Keratinocyte (primary cell): ENCODE measurements around the gene CASQ1. TPM values are rescaled to one million over a fixed set of nuclear protein-coding genes. Genes with fewer than 3 reads are reported as not detected.

ENCODE experiments used
- DNase-seq: peaks from one replicate; pipeline ENCODE4 v3.0.0-alpha.2; 2011; ENCODE audit warnings: low read depth, missing footprints, low spot score
- FAIRE-seq: peaks from 2 replicates; lab custom pipeline; 2011; peaks lifted over from hg19 to GRCh38; lab: Jason Lieb, UNC
- H2AFZ ChIP-seq: 2 replicates; pipeline ENCODE4 v1.6.0; 2012; ENCODE audit warnings: low read length, control low read depth, inconsistent platforms; ENCODE audit not compliant: control insufficient read depth
- H3K27ac ChIP-seq: 2 replicates; pipeline ENCODE4 v1.5.1; 2011; ENCODE audit warnings: low read length; ENCODE audit not compliant: control insufficient read depth, insufficient read depth
- H3K27me3 ChIP-seq: 3 replicates; pipeline ENCODE4 v1.6.0; 2011; ENCODE audit warnings: low read length; ENCODE audit not compliant: control insufficient read depth, insufficient read depth; ENCODE audit errors: extremely low read depth
- H3K36me3 ChIP-seq, 2 experiments: 2 replicates in 1 of 2; 3 replicates in 1 of 2; pipeline ENCODE4 v1.5.1; 2011; ENCODE audit warnings: low read length in 2 of 2, mild to moderate bottlenecking in 1 of 2; ENCODE audit not compliant: control insufficient read depth in 2 of 2, insufficient read depth in 2 of 2; ENCODE audit errors: extremely low read depth in 1 of 2
- H3K4me1 ChIP-seq: 3 replicates; pipeline ENCODE4 v1.5.1; 2011; ENCODE audit warnings: low read length; ENCODE audit not compliant: control insufficient read depth, insufficient read depth; ENCODE audit errors: extremely low read depth
- H3K4me2 ChIP-seq: 3 replicates; pipeline ENCODE4 v1.6.0; 2011; ENCODE audit warnings: low read depth, low read length; ENCODE audit not compliant: control insufficient read depth, insufficient read depth; ENCODE audit errors: extremely low read depth
- H3K4me3 ChIP-seq, 3 experiments: fragments of 200-600 bp in 1 of 3; sonication (generic) in 1 of 3; 2 replicates in 2 of 3; 3 replicates in 1 of 3; pipeline ENCODE4 v1.5.1; 2011 to 2016; ENCODE audit warnings: low read length in 3 of 3, mild to moderate bottlenecking in 3 of 3, control low read depth in 2 of 3, inconsistent platforms in 1 of 3, low read depth in 1 of 3, mixed read lengths in 1 of 3, mixed run types in 1 of 3, moderate library complexity in 1 of 3; ENCODE audit not compliant: control insufficient read depth in 2 of 3, insufficient read depth in 2 of 3; ENCODE audit errors: extremely low read depth in 1 of 3
- H3K79me2 ChIP-seq: 2 replicates; pipeline ENCODE4 v1.6.0; 2012; ENCODE audit warnings: low read length; ENCODE audit not compliant: control insufficient read depth, insufficient read depth
- H3K9ac ChIP-seq: 3 replicates; pipeline ENCODE4 v1.6.0; 2011; ENCODE audit warnings: low read length; ENCODE audit not compliant: control insufficient read depth, insufficient read depth; ENCODE audit errors: extremely low read depth
- H3K9me1 ChIP-seq: 3 replicates; pipeline ENCODE4 v1.6.0; 2011; ENCODE audit warnings: low read length; ENCODE audit not compliant: control insufficient read depth, insufficient read depth; ENCODE audit errors: extremely low read depth
- H3K9me3 ChIP-seq: 2 replicates; pipeline ENCODE4 v1.5.1; 2012; ENCODE audit warnings: low read depth, low read length; ENCODE audit not compliant: control insufficient read depth
- H4K20me1 ChIP-seq: 3 replicates; pipeline ENCODE4 v1.6.0; 2011; ENCODE audit warnings: low read length; ENCODE audit not compliant: control insufficient read depth, insufficient read depth; ENCODE audit errors: extremely low read depth
- CTCF ChIP-seq, 3 experiments: IDR thresholded peaks in 1 of 3; conservative IDR thresholded peaks in 1 of 3; optimal IDR thresholded peaks in 1 of 3; 2 replicates in 2 of 3; 3 replicates in 1 of 3; pipeline versions ENCODE3 to v1.5.1; 2011; ENCODE audit warnings: low read length in 3 of 3, mild to moderate bottlenecking in 3 of 3, moderate library complexity in 2 of 3, control low read depth in 1 of 3, inconsistent platforms in 1 of 3; ENCODE audit not compliant: insufficient read depth in 2 of 3; ENCODE audit errors: extremely low read depth in 1 of 3
- EZH2 ChIP-seq: IDR thresholded peaks from one replicate; pipeline ENCODE4 v1.6.1; 2012; ENCODE audit warnings: inconsistent platforms, mild to moderate bottlenecking, low read length, moderate library complexity
- dilution Hi-C: fragments of 300-500 bp; cut with MboI; formaldehyde crosslinking; loops from one replicate; pipeline ENCODE4 v1.7.0; 2020; ENCODE audit warnings: low sequenced_read_pairs; ENCODE audit not compliant: extremely low pct_ligation_motif_present
- polyA plus RNA-seq, 5 experiments: library from polyadenylated mRNA; depleted of rRNA in 3 of 5; stranded (reverse) in 3 of 5; stranded (forward) in 1 of 5; unstranded in 1 of 5; fragments of >200 nt; gene quantifications; 1 replicate in 1 of 5; 2 replicates in 3 of 5; 3 replicates in 1 of 5; pipeline versions ENCODE4 v1.2.1 to v1.2.3, GENCODE V29; 2011 to 2012; ENCODE audit warnings: missing spikeins in 2 of 5, low read depth in 1 of 5, low replicate concordance in 1 of 5

CASQ1 gene
- polyA plus RNA-seq, 1 donor (not counting 4 experiments of a cell fraction or from before 2014, with no cell fraction given): not detected

- Histone ChIP-seq H3K4me2 (no peak overlapping the region), H3K27ac (no peak overlapping the region), H3K4me1 (no peaks in the 10 kb centered on the region), H3K27me3 (peaks cover 7% of the 10 kb centered on the region), H3K4me3 (no peak overlapping the region), H3K9ac (no peak overlapping the region), H2AFZ (no peak overlapping the region), H3K36me3 (no peaks in the 10 kb centered on the region), H3K79me2 (no peaks in the 10 kb centered on the region), H4K20me1 (no peaks in the 10 kb centered on the region), H3K9me1 (no peaks in the 10 kb centered on the region), H3K9me3 (no peaks in the 10 kb centered on the region)
- DNase-seq: no peak
- dilution Hi-C loops: no loop called here
- TF ChIP-seq EZH2: no peak
- TF ChIP-seq CTCF (optimal IDR thresholded peaks at IDR 0.05 in 1 of 3, IDR thresholded peaks at IDR 0.05 in 1 of 3, conservative IDR thresholded peaks at IDR 0.05 in 1 of 3; ENCODE audit: extremely low read depth in 1 of 3, insufficient read depth in 2 of 3, low read length in 3 of 3): peak in 2 of 3 experiments; percentile 15 to 56
- FAIRE-seq: no peak
These were observed 28.2 kb upstream of the CASQ1 start for GRCh38 chr1:160161965-160162705.

GRCh38 chr1:160162931-160163330, 27.4 kb upstream of the CASQ1 start:
- H3K9me1 ChIP-seq: no peaks in the 10 kb centered on the region

More at GRCh38 chr1:160162931-160163330, 27.4 kb upstream of the CASQ1 start:
- H4K20me1 ChIP-seq: no peaks in the 10 kb centered on the region
- peaks cover 9% of the 10 kb centered on the region for H3K27me3 ChIP-seq
- H3K9ac ChIP-seq: no peak overlapping the region
- FAIRE-seq (no peak), DNase-seq (no peak)
- no peaks in the 10 kb centered on the region for H3K79me2 ChIP-seq
- H3K27ac ChIP-seq: no peak overlapping the region
- H3K9me3 ChIP-seq: no peaks in the 10 kb centered on the region
- dilution Hi-C loops: no loop called here
- H3K4me3 ChIP-seq: no peak overlapping the region
- H3K4me1 ChIP-seq: no peaks in the 10 kb centered on the region
- TF ChIP-seq EZH2 (no peak), CTCF (optimal IDR thresholded peaks at IDR 0.05 in 1 of 3, IDR thresholded peaks at IDR 0.05 in 1 of 3, conservative IDR thresholded peaks at IDR 0.05 in 1 of 3; ENCODE audit: extremely low read depth in 1 of 3, insufficient read depth in 2 of 3, low read length in 3 of 3) (no peak)
- H3K36me3 ChIP-seq: no peaks in the 10 kb centered on the region
- H2AFZ ChIP-seq: no peak overlapping the region
- no peak overlapping the region for H3K4me2 ChIP-seq
